CD4-positive, CD25-positive, alpha-beta regulatory T cell (primary cell): ENCODE data around the gene SREK1. TPM values are rescaled to one million over a fixed set of nuclear protein-coding genes. Genes with fewer than 3 reads are reported as not detected.
A peak's percentile ranks its signal among the peaks of the same experiment; 100 is the strongest.

Source experiments
- ATAC-seq, 2 donors: fragments of 150-1000 bp; cut with Tn5 transposase; one replicate each; pipeline ENCODE4 v1.10.0; 2021; ENCODE audit warnings: low read depth in 2 of 2, moderate number of reproducible peaks in 2 of 2, moderate library complexity in 1 of 2
- DNase-seq, 3 donors: peaks; one replicate each; pipeline versions ENCODE4 v3.0.0 to v3.0.0-alpha.2; 2012 to 2022; ENCODE audit warnings: mixed read lengths in 1 of 3
- H3K27ac ChIP-seq: one replicate; pipeline ENCODE4 v1.7.0; 2013; ENCODE audit warnings: mild to moderate bottlenecking, low read length; ENCODE audit not compliant: insufficient read depth, poor library complexity, severe bottlenecking
- H3K27me3 ChIP-seq: one replicate; pipeline ENCODE4 v1.7.0; 2013; ENCODE audit warnings: low read length; ENCODE audit not compliant: control insufficient read depth, insufficient read depth
- H3K36me3 ChIP-seq: one replicate; pipeline ENCODE4 v1.7.0; 2013; ENCODE audit warnings: mild to moderate bottlenecking, low read length, moderate library complexity; ENCODE audit not compliant: control insufficient read depth, insufficient read depth
- H3K4me1 ChIP-seq: 2 replicates; pipeline ENCODE4 v1.7.0; 2013; ENCODE audit warnings: mild to moderate bottlenecking, low read length; ENCODE audit not compliant: insufficient read depth, control insufficient read depth, poor library complexity, severe bottlenecking
- H3K4me3 ChIP-seq: one replicate; pipeline ENCODE4 v1.7.0; 2013; ENCODE audit warnings: low read depth, mild to moderate bottlenecking, low read length, moderate library complexity
- H3K9me3 ChIP-seq, 2 experiments: 1 replicate in 1 of 2; 2 replicates in 1 of 2; pipeline ENCODE4 v1.7.0; 2013; ENCODE audit warnings: low read length in 2 of 2, mild to moderate bottlenecking in 1 of 2, moderate library complexity in 1 of 2; ENCODE audit not compliant: control insufficient read depth in 2 of 2
- H3K27ac Mint-ChIP-seq, 3 donors: one replicate each; pipeline ENCODE4 v1.8.0; 2020 to 2022; ENCODE audit warnings: mild to moderate bottlenecking in 3 of 3, mixed read lengths in 3 of 3, moderate library complexity in 2 of 3
- H3K27me3 Mint-ChIP-seq: one replicate; pipeline ENCODE4 v1.8.0; 2022; ENCODE audit warnings: mild to moderate bottlenecking, mixed read lengths
- H3K36me3 Mint-ChIP-seq: one replicate; pipeline ENCODE4 v1.8.0; 2020; ENCODE audit warnings: mixed read lengths
- H3K4me1 Mint-ChIP-seq, 4 donors: one replicate each; pipeline ENCODE4 v1.8.0; 2020 to 2022; ENCODE audit warnings: mixed read lengths in 4 of 4, mild to moderate bottlenecking in 1 of 4
- H3K4me3 Mint-ChIP-seq, 4 donors: one replicate each; pipeline ENCODE4 v1.8.0; 2020 to 2022; ENCODE audit warnings: mild to moderate bottlenecking in 4 of 4, mixed read lengths in 4 of 4, moderate library complexity in 3 of 4
- H3K9me3 Mint-ChIP-seq, 7 donors: one replicate each; pipeline ENCODE4 v1.8.0; 2020 to 2022; ENCODE audit warnings: mixed read lengths in 7 of 7, mild to moderate bottlenecking in 3 of 7, moderate library complexity in 2 of 7
- polyA plus RNA-seq, 4 donors: library from polyadenylated mRNA; unstranded; fragments of 300-500 nt; fragmentation: Illumina TruSeq; gene quantifications; one replicate each; pipeline ENCODE4 v1.2.3, GENCODE V29; 2021
- total RNA-seq: library from RNA; stranded (reverse); gene quantifications from one replicate; pipeline ENCODE4 v1.2.3, GENCODE V29; 2022

Gene SREK1
- total and polyA plus RNA-seq, 5 donors from 2014 or later: 14.8 to 160 (median 19.5) TPM

DNA sequence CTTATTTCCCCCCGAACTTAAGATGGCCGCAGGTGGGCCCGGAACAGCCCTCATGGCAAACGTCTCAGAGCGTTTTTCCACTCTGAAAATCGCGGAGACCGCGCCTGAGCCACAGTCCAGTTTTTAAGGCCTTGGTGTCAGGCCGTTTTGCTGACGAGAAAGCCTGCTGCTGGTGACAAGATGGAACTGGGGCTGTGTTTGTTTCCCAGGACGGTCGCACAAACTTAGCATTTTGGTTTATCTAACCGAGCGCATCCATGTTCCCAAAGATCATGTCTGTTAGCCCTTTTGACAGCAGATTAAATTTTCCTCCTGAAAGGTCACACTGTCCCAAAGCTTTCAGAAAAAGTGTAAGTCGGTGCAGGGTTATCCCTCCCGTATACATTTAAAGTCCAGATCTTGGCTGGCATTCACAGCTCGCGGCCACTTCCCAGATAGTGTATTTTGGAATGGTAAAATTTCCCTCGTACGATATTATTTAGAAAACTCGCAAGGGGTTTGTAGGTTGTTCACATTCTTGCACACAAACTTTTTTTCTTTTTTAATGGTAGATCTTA lies 812 bp downstream of the SREK1 start:
- Histone ChIP-seq H3K36me3 (no peaks in the 10 kb centered on the region), H3K27ac (peak overlapping the region; percentile 98), H3K9me3 (no peaks in the 10 kb centered on the region), H3K4me3 (peak overlapping the region; percentile 96), H3K27me3 (no peaks in the 10 kb centered on the region), H3K4me1 (peaks cover 31% of the 10 kb centered on the region)
- peaks cover 6 to 51% (median 37%) of the 10 kb centered on the region in 4 donors for H3K4me1 Mint-ChIP-seq
- H3K4me3 Mint-ChIP-seq: peak overlapping the region; percentile 98 to 99 (median 99)
- DNase-seq (peak in 1 of 3 donors; percentile 7), ATAC-seq (peak; percentile 43 to 46)
- H3K27ac Mint-ChIP-seq: peak overlapping the region; percentile 99 to 100 (median 100)
- H3K36me3 Mint-ChIP-seq: peaks cover 4% of the 10 kb centered on the region
- no peaks in the 10 kb centered on the region for H3K9me3 Mint-ChIP-seq
- peaks cover 9% of the 10 kb centered on the region for H3K27me3 Mint-ChIP-seq

DNA sequence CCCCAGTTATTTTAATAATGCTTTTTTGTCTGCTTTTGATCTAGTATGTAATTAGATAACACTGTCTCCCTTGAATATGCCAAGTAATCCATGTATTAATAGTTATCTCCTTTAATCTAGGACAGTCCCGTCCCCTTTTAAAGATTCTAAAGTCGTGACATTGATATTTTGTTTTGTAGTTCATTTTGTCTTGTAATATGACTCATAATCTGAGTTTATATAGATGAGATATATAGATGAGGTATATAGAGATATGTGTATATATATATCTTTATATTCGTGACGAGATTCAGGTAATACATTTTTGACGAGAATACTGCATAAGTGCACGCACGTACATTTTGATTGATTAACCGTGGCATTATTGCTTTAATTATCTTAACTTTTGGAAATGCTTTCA lies 1.6 kb downstream of the SREK1 start:
- no peak for DNase-seq
- no peak for ATAC-seq
- peak overlapping the region; percentile 70 to 100 (median 90) for H3K27ac Mint-ChIP-seq
- Histone ChIP-seq H3K4me1 (peaks cover 36% of the 10 kb centered on the region), H3K27me3 (no peaks in the 10 kb centered on the region), H3K36me3 (no peaks in the 10 kb centered on the region), H3K27ac (peak overlapping the region; percentile 98), H3K9me3 (no peaks in the 10 kb centered on the region), H3K4me3 (peak overlapping the region; percentile 96)
- H3K36me3 Mint-ChIP-seq: peaks cover 9% of the 10 kb centered on the region
- no peaks in the 10 kb centered on the region for H3K9me3 Mint-ChIP-seq
- H3K4me3 Mint-ChIP-seq: peak overlapping the region; percentile 98 to 99 (median 99)
- H3K4me1 Mint-ChIP-seq: peaks cover 11 to 59% (median 45%) of the 10 kb centered on the region in 4 donors
- peaks cover 9% of the 10 kb centered on the region for H3K27me3 Mint-ChIP-seq

DNA sequence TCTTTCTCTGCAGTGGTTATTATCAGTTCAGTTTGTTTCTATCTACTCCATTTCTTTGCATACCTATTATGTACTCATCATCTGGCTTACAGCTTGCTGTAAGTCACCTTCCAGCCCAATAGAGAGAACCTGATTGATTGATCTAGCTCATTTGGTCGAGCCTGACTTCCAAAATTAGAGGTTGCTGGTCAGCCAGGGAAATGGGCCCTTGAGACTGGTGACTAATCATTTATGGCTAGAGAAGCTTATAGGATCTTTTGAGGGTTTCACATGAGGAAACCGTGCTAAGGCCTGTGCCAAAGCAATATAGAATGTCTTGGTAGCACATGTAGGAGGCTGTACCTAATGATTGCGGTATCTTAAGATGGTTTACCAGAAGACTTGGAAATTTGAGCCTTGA lies 5.8 kb downstream of the SREK1 start:
- Mint-ChIP-seq H3K4me1 (peaks cover 25 to 67% (median 47%) of the 10 kb centered on the region in 4 donors), H3K4me3 (peak overlapping the region in 2 of 4 donors; percentile 1 to 5), H3K9me3 (no peaks in the 10 kb centered on the region)

DNA sequence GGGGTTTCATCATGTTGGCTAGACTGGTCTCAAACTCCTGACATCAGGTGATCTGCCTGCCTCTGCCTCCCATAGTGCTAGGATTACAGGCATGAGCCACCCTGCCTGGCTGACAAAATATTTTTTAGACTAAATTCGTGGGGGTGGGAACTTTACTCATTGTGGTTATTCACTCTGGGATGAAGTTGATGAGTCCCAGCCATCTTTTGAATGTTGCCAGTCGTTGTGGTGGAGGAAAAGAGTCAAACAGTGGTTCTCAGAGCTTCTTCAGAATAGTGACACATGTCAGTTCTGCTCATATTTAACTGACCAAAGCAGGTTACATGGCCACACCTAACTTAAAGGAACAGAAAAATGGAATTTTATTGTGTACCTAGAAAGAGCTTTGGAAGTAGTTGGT lies 6.9 kb downstream of the SREK1 start:
- Mint-ChIP-seq H3K4me1 (peaks cover 23 to 65% (median 47%) of the 10 kb centered on the region in 4 donors), H3K36me3 (peaks cover 17% of the 10 kb centered on the region), H3K4me3 (peak overlapping the region in 3 of 4 donors; percentile 3 to 76 (median 14)), H3K9me3 (no peaks in the 10 kb centered on the region), H3K27ac (peak overlapping the region in 1 of 3 donors; percentile 77), H3K27me3 (no peaks in the 10 kb centered on the region)
- Histone ChIP-seq H3K27me3 (no peaks in the 10 kb centered on the region), H3K36me3 (peaks cover 6% of the 10 kb centered on the region), H3K4me1 (peaks cover 33% of the 10 kb centered on the region), H3K27ac (no peak overlapping the region), H3K4me3 (no peak overlapping the region), H3K9me3 (no peaks in the 10 kb centered on the region)
- DNase-seq (no peak), ATAC-seq (no peak)

More for the DNA sequence above, 5.8 kb downstream of the SREK1 start:
- Mint-ChIP-seq H3K27me3 (peaks cover 5% of the 10 kb centered on the region), H3K36me3 (peaks cover 15% of the 10 kb centered on the region), H3K27ac (no peak overlapping the region)
- no peaks in the 10 kb centered on the region for H3K9me3 ChIP-seq
- ATAC-seq: no peak
- H3K4me1 ChIP-seq: peaks cover 42% of the 10 kb centered on the region
- DNase-seq: no peak
- no peaks in the 10 kb centered on the region for H3K27me3 ChIP-seq
- no peak overlapping the region for H3K4me3 ChIP-seq
- H3K36me3 ChIP-seq: peaks cover 2% of the 10 kb centered on the region
- no peak overlapping the region for H3K27ac ChIP-seq

DNA sequence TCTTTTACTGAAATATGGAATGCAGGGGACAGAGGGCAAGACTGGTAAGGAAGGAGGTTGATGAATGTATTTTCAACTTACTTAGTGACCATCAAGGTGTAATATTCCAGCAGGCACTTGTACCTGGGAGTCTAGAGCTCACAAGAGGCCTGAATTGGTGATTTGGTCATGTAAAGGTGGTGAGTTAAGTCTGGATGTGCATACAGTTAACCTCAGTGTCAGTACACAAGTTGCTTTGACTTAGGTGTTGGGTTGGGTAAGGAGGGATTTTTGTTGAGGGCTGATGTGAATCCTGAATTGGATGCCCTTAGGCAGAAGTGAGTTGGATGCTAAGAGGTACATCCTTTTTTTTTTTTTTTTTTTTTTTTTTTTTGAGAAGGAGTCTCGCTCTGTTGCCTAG lies 7.4 kb downstream of the SREK1 start:
- DNase-seq (no peak), ATAC-seq (no peak)
- no peak overlapping the region for H3K4me3 ChIP-seq
- peaks cover 28% of the 10 kb centered on the region for H3K4me1 ChIP-seq
- no peak overlapping the region for H3K27ac ChIP-seq
- H3K36me3 ChIP-seq: peaks cover 6% of the 10 kb centered on the region
- no peaks in the 10 kb centered on the region for H3K27me3 Mint-ChIP-seq
- no peak overlapping the region for H3K27ac Mint-ChIP-seq
- H3K4me3 Mint-ChIP-seq: peak overlapping the region in 3 of 4 donors; percentile 3 to 36 (median 14)
- no peaks in the 10 kb centered on the region for H3K27me3 ChIP-seq
- H3K9me3 ChIP-seq: no peaks in the 10 kb centered on the region
- peaks cover 22% of the 10 kb centered on the region for H3K36me3 Mint-ChIP-seq
- H3K4me1 Mint-ChIP-seq: peaks cover 27 to 64% (median 47%) of the 10 kb centered on the region in 4 donors
- H3K9me3 Mint-ChIP-seq: no peaks in the 10 kb centered on the region

GRCh38 chr5:66157046-66157445 lies 12.9 kb downstream of the SREK1 start:
- Mint-ChIP-seq H3K27ac (no peak overlapping the region), H3K27me3 (no peaks in the 10 kb centered on the region), H3K4me1 (peaks cover 14 to 29% (median 25%) of the 10 kb centered on the region in 4 donors), H3K9me3 (no peaks in the 10 kb centered on the region), H3K36me3 (peaks cover 32% of the 10 kb centered on the region), H3K4me3 (no peak overlapping the region)
- no peak for ATAC-seq
- peak overlapping the region; percentile 2 for H3K27ac ChIP-seq
- DNase-seq: no peak
- peaks cover 36% of the 10 kb centered on the region for H3K36me3 ChIP-seq
- no peak overlapping the region for H3K4me3 ChIP-seq
- H3K9me3 ChIP-seq: no peaks in the 10 kb centered on the region
- peaks cover 4% of the 10 kb centered on the region for H3K4me1 ChIP-seq
- H3K27me3 ChIP-seq: no peaks in the 10 kb centered on the region

DNA sequence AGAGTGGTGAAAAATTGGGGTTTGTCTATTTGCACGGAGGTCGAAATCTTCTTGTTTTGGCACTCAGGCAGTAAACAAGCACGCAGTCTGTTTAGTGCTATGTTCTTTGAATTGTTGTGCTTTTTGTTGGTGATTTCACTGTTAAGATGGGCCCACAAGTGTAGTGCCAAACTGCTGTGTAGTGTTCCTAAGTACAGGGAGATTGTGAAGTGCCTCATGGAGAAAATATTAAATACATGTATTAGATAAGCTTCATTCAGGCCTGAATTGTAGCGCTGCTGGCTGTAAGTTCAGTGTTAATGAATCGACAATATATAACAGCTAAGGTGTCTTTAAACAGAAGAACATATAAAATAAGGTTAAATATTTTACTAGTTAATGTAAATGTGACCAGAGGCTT lies 17.3 kb downstream of the SREK1 start:
- Mint-ChIP-seq H3K4me3 (no peak overlapping the region), H3K27me3 (no peaks in the 10 kb centered on the region), H3K4me1 (peaks cover 17 to 22% (median 19%) of the 10 kb centered on the region in 4 donors), H3K27ac (no peak overlapping the region), H3K9me3 (no peaks in the 10 kb centered on the region), H3K36me3 (peaks cover 38% of the 10 kb centered on the region)
- Histone ChIP-seq H3K27ac (no peak overlapping the region), H3K9me3 (no peaks in the 10 kb centered on the region), H3K4me1 (no peaks in the 10 kb centered on the region), H3K4me3 (no peak overlapping the region), H3K36me3 (peaks cover 70% of the 10 kb centered on the region), H3K27me3 (no peaks in the 10 kb centered on the region)
- ATAC-seq (no peak), DNase-seq (no peak)
